ENCODE measurements around the gene DHX35. TPM values are rescaled to one million over a fixed set of nuclear protein-coding genes. Genes with fewer than 3 reads are reported as not detected.

DHX35 gene
- total and polyA plus RNA-seq, 10 of the 15 experiments (the other 5 are each of a cell fraction or from before 2014, with no cell fraction given) = 4.3 to 21.6 (median 14.9) TPM

DNA sequence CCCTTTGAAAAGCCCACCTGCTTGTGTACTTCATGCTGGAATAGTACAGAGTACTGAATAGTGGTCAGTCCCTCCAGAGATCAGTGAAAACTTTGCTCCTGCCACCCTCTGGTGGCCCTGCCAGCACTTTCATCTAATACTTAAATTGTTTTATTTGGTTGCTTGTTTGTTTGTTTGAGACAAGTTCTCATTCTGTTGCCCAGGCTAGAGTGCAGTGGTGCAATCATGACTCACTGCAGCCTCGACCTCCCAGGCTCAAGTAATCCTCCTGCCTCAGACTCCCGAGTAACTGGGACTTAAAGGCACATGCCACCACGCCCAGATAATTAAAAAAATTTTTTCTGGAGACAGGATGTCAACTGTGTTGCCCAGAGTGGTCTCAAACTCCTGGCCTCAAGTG, 26.9 kb upstream of the DHX35 start (continued):
- TF ChIP-seq RAD21 (IDR thresholded peaks at IDR 0.05; ENCODE audit: insufficient read depth, low read depth, low read length) (peak; percentile 47), RB1 (IDR thresholded peaks at IDR 0.05; ENCODE audit: borderline replicate concordance) (no peak), EGR1 (IDR thresholded peaks at IDR 0.05; ENCODE audit: borderline replicate concordance in 1 of 2, low read depth in 2 of 2, low read length in 2 of 2) (no peak)
- TF ChIP-seq, protein P1, sequence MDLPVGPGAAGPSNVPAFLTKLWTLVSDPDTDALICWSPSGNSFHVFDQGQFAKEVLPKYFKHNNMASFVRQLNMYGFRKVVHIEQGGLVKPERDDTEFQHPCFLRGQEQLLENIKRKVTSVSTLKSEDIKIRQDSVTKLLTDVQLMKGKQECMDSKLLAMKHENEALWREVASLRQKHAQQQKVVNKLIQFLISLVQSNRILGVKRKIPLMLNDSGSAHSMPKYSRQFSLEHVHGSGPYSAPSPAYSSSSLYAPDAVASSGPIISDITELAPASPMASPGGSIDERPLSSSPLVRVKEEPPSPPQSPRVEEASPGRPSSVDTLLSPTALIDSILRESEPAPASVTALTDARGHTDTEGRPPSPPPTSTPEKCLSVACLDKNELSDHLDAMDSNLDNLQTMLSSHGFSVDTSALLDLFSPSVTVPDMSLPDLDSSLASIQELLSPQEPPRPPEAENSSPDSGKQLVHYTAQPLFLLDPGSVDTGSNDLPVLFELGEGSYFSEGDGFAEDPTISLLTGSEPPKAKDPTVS (IDR thresholded peaks at IDR 0.05; ENCODE audit: low read depth, low read length) = no peak

DNA sequence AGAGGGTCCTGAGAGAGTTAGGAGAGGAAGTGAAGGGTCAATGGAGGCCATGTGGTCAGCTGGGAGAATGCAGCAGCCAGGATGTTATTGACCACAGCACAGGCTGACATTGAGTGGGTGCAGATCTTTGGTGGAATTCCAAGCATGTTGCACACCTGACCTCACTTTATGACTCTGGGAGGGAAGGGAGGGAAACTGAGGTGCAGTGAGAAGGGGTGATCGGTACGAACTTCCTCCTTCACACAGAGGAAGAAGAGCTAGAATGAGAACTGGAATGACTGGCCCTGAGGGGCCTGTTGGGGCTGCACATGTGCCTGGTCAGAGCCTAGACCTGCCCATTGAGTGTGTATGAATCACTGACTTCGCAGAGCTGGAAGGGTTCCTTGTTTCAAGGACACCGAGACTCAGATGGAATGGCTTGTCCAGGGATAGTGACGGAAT, 26.2 kb upstream of the DHX35 start:
- BruUV-seq (replicated peaks) = no TSS peak
- H3K4me2 ChIP-seq (ENCODE audit: control insufficient read depth, insufficient read depth) = peak overlapping the region; percentile 68
- FAIRE-seq (no peak), ATAC-seq (no peak), DNase-seq (ENCODE audit: low read depth, low spot score) (no peak)
- H3K27ac ChIP-seq (ENCODE audit: control insufficient read depth, insufficient read depth) = peak overlapping the region; percentile 9
- H2AFZ ChIP-seq (ENCODE audit: control insufficient read depth, low read depth, low read length) = no peak overlapping the region
- H3K4me1 ChIP-seq (ENCODE audit: control insufficient read depth, insufficient read depth, low read length) = no peaks in the 10 kb centered on the region; the same call in 1 of the 2 replicates
- RAD21 ChIA-PET (ENCODE audit: unreplicated experiment) = interaction anchor here (0.7 to 1.8 kb wide), 6 partner anchors 8 to 60 kb away, joined by 3 to 7 read pairs (median 4); partner anchors contain the start of genes DHX35 and FAM83D
- CTCF ChIA-PET = interaction anchor here (0.8 to 1.2 kb wide), 6 partner anchors 9 to 113 kb away, joined by 3 to 16 read pairs (median 4); partner anchors contain the start of gene FAM83D
- H3K36me3 ChIP-seq (ENCODE audit: control insufficient read depth in 2 of 2, insufficient read depth in 2 of 2, low read length in 1 of 2) = peaks cover 17 to 30% of the 10 kb centered on the region in 2 experiments
- no peaks in the 10 kb centered on the region for H3K27me3 ChIP-seq (replicated peaks in 1 of 2; ENCODE audit: control insufficient read depth in 2 of 2, insufficient read depth in 2 of 2, low read length in 1 of 2)
- WGBS (ENCODE audit: insufficient coverage, insufficient replicate concordance, low lambda C conversion rate, missing lambda C conversion rate) = 64% methylated on average over 5 of the region's 5 CpGs
- TF ChIP-seq ZNF207 (IDR thresholded peaks at IDR 0.05; ENCODE audit: borderline replicate concordance) = no peak
- no peak for TF ChIP-seq CHD2 (IDR thresholded peaks at IDR 0.05; ENCODE audit: borderline replicate concordance, low read depth, low read length)
- peak; percentile 8; the same call in 1 of the 2 replicates for TF ChIP-seq SPI1 (IDR thresholded peaks at IDR 0.05; ENCODE audit: borderline replicate concordance, insufficient read depth, low read depth, low read length)
- in situ Hi-C loops (cut with MboI) (no loop called here), intact Hi-C loops (cut with micrococcal nuclease; ENCODE audit: unreplicated experiment) (no loop called here)
- POLR2A ChIA-PET = interaction anchor here (1.4 kb wide), 1 partner anchor 28 kb away, joined by 3 read pairs; no protein-coding TSS in a partner anchor
- no peak overlapping the region for H3K9ac ChIP-seq (ENCODE audit: control insufficient read depth, insufficient read depth, low read length)
- no peak overlapping the region for H3K4me3 ChIP-seq
- SMC1A ChIA-PET (ENCODE audit: uncharacterized antibody, unreplicated experiment) = interaction anchor here (1.0 to 1.3 kb wide), 5 partner anchors 13 to 112 kb away, joined by 3 to 6 read pairs (median 3); no protein-coding TSS in a partner anchor
- no peaks in the 10 kb centered on the region for H4K20me1 ChIP-seq (ENCODE audit: control insufficient read depth, insufficient read depth)
- H3K79me2 ChIP-seq (ENCODE audit: control insufficient read depth, insufficient read depth, low read length) = peaks cover 86% of the 10 kb centered on the region
- H3K9me3 ChIP-seq (replicated peaks; ENCODE audit: control insufficient read depth, insufficient read depth, low read length) = no peaks in the 10 kb centered on the region
